H54 (cell line): ENCODE data around the gene TRIB2.

Experiments used
- DNase-seq: peaks from one replicate; pipeline ENCODE4 v3.0.0; 2011; ENCODE audit warnings: low spot score, mixed read lengths; ENCODE audit not compliant: insufficient read length
- FAIRE-seq: peaks from 3 replicates; lab custom pipeline; 2011; peaks lifted over from hg19 to GRCh38; lab: Jason Lieb, UNC
- POLR2A ChIP-seq: IDR thresholded peaks from 2 replicates; pipeline ENCODE4 v1.6.1; 2011; ENCODE audit warnings: low read depth, mild to moderate bottlenecking, low read length

TRIB2 gene

GRCh38 chr2:12762976-12763375 lies 46.2 kb downstream of the TRIB2 start:
- no peak for FAIRE-seq
- DNase-seq = no peak
- TF ChIP-seq POLR2A = no peak

- FAIRE-seq (no peak), DNase-seq (no peak)
- TF ChIP-seq POLR2A = no peak
These were observed 46.8 kb downstream of the TRIB2 start for GRCh38 chr2:12763486-12763885.

GRCh38 chr2:12764075-12764730 lies 47.5 kb downstream of the TRIB2 start:
- TF ChIP-seq POLR2A = no peak
- FAIRE-seq = no peak
- DNase-seq = no peak

GRCh38 chr2:12764849-12765605 lies 48.3 kb downstream of the TRIB2 start:
- no peak for TF ChIP-seq POLR2A
- no peak for FAIRE-seq
- DNase-seq = no peak

GRCh38 chr2:12766421-12766879 lies 49.7 kb downstream of the TRIB2 start:
- DNase-seq (no peak), FAIRE-seq (no peak)
- TF ChIP-seq POLR2A = no peak

GRCh38 chr2:12767541-12767940 lies 50.8 kb downstream of the TRIB2 start:
- FAIRE-seq = no peak
- no peak for TF ChIP-seq POLR2A
- DNase-seq = no peak

- no peak for DNase-seq
- TF ChIP-seq POLR2A = no peak
- FAIRE-seq = no peak
These were observed 51.4 kb downstream of the TRIB2 start for GRCh38 chr2:12767996-12768624.

- no peak for TF ChIP-seq POLR2A
- DNase-seq = no peak
- no peak for FAIRE-seq
These were observed 52.9 kb downstream of the TRIB2 start for GRCh38 chr2:12769492-12770105.

- TF ChIP-seq POLR2A = no peak
- FAIRE-seq (no peak), DNase-seq (no peak)
These were observed 53.7 kb downstream of the TRIB2 start for GRCh38 chr2:12770300-12770968.

- TF ChIP-seq POLR2A = no peak
- DNase-seq = no peak
- no peak for FAIRE-seq
These were observed 54.4 kb downstream of the TRIB2 start for GRCh38 chr2:12771154-12771553.

DNA sequence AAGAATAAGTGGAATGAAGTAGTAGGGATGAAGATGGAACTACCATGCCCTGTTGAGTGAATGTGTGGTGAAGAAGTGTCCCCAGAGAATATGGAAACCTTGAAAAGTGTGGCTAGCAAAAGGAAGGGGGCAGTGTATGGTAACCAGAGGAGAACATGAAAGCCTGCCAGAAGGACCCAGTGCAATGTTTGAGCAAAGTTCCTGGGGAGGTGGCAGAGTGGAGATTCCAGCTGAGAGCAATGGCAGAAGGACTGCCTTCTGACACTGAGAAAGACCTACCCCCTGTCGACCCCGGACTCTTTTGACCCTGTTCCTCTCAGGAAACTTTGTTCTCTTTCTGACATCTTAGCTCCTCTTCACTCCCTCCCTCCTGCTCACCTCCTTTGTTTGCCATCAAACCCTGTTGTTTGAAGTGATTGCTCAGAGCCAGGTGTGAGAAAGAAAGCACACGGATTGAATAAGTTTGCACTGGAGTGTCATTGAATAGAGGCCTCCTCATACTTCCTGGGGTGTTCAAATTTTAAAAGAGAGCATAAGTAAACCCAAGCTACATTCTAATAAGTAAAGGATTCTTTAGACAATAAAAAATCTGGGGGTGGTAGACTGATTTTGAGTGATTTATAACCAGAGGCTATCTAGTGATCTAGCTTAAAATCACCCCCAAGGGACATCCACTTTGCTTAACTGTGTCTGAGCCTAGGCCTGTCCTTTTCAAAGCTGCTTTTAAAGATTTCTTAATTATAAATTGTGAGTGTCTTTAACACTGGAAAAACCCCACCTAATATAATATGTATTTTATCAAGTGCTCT lies 57.1 kb downstream of the TRIB2 start:
- DNase-seq = no peak
- FAIRE-seq = no peak
- no peak for TF ChIP-seq POLR2A

DNA sequence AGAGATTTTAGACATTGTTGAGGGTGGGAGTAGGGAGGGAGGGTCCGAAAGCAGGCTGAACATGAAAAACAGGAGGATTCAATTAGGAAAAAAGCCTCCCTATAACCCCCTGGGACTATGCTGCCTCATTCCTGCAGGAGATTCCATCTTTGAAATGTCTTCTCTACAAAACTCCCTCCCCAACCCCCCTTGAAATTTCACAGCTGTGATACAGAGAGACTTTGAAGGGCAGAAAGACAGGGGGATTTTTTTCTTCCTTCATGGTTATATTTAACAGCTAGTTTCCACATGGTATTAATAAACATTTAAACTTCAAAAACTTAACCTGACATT lies 57.6 kb downstream of the TRIB2 start:
- no peak for DNase-seq
- no peak for TF ChIP-seq POLR2A
- no peak for FAIRE-seq

DNA sequence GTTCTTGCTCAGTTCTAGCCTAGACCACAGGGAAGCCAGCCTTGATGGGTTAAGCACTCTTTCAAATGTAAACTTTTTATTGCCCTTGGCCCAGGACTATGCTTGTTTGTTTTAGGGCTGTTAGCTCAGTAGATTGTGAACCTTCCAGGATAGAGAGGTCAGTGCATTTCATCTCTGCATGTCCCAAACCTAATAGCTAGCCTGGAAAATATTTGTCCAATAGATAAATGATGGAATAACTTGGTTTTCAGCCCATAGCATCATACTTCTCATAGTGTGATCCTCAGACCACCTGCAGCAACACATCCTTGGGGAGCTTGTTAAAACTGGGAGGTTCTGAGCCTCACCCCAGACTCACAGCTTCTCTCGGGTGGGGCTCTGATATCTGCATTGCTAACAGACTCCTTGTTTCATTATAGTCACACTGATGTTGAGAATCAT lies 59.8 kb downstream of the TRIB2 start:
- FAIRE-seq (no peak), DNase-seq (no peak)
- TF ChIP-seq POLR2A = no peak

GRCh38 chr2:12778369-12778768 lies 61.6 kb downstream of the TRIB2 start:
- TF ChIP-seq POLR2A = no peak
- DNase-seq (no peak), FAIRE-seq (no peak)
